K562 (cell line): ENCODE results near the gene ARHGAP26. TPM values are rescaled to one million over a fixed set of nuclear protein-coding genes. Genes with fewer than 3 reads are reported as not detected.

Experiments used
- MCM5 ChIP-seq: fragments of 450-650 bp; IDR thresholded peaks from 2 replicates; pipeline ENCODE4 v1.6.1; 2016; ENCODE audit warnings: low read depth
- ZNF121 ChIP-seq: sonication (generic); formaldehyde crosslinking; conservative IDR thresholded peaks from 2 replicates; pipeline ENCODE4 v1.8.0; 2022; ENCODE audit warnings: missing genetic modification reagents
- polyA plus RNA-seq, 8 experiments: library from polyadenylated mRNA; depleted of rRNA in 4 of 8; stranded (reverse) in 5 of 8; unstranded in 3 of 8; fragments of >200 nt; fragmentation: Nextera tagmentation in 2 of 8; fragmentation: Illumina TruSeq in 1 of 8; extraction: Ambion mirVana in 2 of 8; extraction: Trizol in 1 of 8; gene quantifications; 2 replicates each; pipeline versions ENCODE4 v1.2.1 to v1.2.3, GENCODE V29; 2011 to 2014; ENCODE audit warnings: inconsistent platforms in 1 of 8, missing spikeins in 1 of 8
- total RNA-seq, 7 experiments: library from RNA; depleted of rRNA in 6 of 7; stranded (reverse); fragments of >200 nt in 6 of 7; fragmentation: Illumina TruSeq in 2 of 7; extraction: Trizol in 2 of 7; gene quantifications; 2 replicates each; pipeline versions ENCODE4 v1.2.1 to v1.2.3, GENCODE V29; 2011 to 2021; ENCODE audit warnings: low replicate concordance in 1 of 7
- TF ChIP-seq, protein P1 (sequence below): fragments of 250-450 bp; sonication (Bioruptor Pico); IDR thresholded peaks from 2 replicates; pipeline ENCODE4 v1.4.0; 2020
- TF ChIP-seq, protein P2 (sequence below), 2 experiments: fragments of 150-350 bp in 1 of 2; IDR thresholded peaks; 2 replicates each; pipeline ENCODE4 v1.6.1; 2012 to 2016; ENCODE audit warnings: low read depth in 2 of 2, low read length in 2 of 2, mild to moderate bottlenecking in 1 of 2, moderate library complexity in 1 of 2

The ARHGAP26 gene
- total and polyA plus RNA-seq, 9 of the 15 experiments (the other 6 are each of a cell fraction or from before 2014, with no cell fraction given) = 0.13 to 1.1 (median 0.55) TPM

DNA sequence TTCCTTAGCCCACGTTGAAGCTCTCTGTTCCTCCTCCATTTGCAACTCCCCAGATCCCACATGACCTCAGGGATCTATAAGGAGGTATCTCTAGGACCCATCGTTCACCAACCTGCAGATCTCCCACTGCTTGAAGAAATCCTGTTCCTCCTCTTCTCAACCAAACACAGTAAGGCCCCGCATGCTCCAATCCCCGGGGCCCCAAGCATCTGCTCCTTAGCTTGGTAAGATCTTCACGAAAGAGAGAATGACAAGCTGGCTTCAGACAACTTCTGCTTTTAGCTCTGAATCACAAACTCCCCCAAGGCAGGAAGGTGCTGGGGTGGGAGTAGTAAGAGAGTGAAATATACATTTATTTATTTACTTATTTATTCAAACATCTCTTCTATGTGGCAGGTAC is 33.0 kb upstream of the ARHGAP26 start (continued):
- TF ChIP-seq, protein P1, sequence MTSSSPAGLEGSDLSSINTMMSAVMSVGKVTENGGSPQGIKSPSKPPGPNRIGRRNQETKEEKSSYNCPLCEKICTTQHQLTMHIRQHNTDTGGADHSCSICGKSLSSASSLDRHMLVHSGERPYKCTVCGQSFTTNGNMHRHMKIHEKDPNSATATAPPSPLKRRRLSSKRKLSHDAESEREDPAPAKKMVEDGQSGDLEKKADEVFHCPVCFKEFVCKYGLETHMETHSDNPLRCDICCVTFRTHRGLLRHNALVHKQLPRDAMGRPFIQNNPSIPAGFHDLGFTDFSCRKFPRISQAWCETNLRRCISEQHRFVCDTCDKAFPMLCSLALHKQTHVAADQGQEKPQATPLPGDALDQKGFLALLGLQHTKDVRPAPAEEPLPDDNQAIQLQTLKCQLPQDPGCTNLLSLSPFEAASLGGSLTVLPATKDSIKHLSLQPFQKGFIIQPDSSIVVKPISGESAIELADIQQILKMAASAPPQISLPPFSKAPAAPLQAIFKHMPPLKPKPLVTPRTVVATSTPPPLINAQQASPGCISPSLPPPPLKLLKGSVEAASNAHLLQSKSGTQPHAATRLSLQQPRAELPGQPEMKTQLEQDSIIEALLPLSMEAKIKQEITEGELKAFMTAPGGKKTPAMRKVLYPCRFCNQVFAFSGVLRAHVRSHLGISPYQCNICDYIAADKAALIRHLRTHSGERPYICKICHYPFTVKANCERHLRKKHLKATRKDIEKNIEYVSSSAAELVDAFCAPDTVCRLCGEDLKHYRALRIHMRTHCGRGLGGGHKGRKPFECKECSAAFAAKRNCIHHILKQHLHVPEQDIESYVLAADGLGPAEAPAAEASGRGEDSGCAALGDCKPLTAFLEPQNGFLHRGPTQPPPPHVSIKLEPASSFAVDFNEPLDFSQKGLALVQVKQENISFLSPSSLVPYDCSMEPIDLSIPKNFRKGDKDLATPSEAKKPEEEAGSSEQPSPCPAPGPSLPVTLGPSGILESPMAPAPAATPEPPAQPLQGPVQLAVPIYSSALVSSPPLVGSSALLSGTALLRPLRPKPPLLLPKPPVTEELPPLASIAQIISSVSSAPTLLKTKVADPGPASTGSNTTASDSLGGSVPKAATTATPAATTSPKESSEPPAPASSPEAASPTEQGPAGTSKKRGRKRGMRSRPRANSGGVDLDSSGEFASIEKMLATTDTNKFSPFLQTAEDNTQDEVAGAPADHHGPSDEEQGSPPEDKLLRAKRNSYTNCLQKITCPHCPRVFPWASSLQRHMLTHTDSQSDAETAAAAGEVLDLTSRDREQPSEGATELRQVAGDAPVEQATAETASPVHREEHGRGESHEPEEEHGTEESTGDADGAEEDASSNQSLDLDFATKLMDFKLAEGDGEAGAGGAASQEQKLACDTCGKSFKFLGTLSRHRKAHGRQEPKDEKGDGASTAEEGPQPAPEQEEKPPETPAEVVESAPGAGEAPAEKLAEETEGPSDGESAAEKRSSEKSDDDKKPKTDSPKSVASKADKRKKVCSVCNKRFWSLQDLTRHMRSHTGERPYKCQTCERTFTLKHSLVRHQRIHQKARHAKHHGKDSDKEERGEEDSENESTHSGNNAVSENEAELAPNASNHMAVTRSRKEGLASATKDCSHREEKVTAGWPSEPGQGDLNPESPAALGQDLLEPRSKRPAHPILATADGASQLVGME (CRISPR knock-in tag) = no peak
- TF ChIP-seq MCM5 (no peak), ZNF121 (CRISPR knock-in tag) (no peak)
- TF ChIP-seq, protein P2, sequence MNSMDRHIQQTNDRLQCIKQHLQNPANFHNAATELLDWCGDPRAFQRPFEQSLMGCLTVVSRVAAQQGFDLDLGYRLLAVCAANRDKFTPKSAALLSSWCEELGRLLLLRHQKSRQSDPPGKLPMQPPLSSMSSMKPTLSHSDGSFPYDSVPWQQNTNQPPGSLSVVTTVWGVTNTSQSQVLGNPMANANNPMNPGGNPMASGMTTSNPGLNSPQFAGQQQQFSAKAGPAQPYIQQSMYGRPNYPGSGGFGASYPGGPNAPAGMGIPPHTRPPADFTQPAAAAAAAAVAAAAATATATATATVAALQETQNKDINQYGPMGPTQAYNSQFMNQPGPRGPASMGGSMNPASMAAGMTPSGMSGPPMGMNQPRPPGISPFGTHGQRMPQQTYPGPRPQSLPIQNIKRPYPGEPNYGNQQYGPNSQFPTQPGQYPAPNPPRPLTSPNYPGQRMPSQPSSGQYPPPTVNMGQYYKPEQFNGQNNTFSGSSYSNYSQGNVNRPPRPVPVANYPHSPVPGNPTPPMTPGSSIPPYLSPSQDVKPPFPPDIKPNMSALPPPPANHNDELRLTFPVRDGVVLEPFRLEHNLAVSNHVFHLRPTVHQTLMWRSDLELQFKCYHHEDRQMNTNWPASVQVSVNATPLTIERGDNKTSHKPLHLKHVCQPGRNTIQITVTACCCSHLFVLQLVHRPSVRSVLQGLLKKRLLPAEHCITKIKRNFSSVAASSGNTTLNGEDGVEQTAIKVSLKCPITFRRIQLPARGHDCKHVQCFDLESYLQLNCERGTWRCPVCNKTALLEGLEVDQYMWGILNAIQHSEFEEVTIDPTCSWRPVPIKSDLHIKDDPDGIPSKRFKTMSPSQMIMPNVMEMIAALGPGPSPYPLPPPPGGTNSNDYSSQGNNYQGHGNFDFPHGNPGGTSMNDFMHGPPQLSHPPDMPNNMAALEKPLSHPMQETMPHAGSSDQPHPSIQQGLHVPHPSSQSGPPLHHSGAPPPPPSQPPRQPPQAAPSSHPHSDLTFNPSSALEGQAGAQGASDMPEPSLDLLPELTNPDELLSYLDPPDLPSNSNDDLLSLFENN (IDR thresholded peaks at IDR 0.05; ENCODE audit: low read depth in 2 of 2, low read length in 2 of 2) = no peak
